GM12865 (cell line): ENCODE data around the gene SBNO1.
"Not testable (repeated sequence)": the region's sequence is repeated elsewhere in the genome, so short reads cannot be mapped to it uniquely, and the experiment has no call there.

Experiments
- DNase-seq: peaks from one replicate; pipeline ENCODE4 v3.0.0; 2010; ENCODE audit warnings: low read depth
- H3K4me3 ChIP-seq: 2 replicates; pipeline ENCODE4 v1.5.1; 2011; ENCODE audit warnings: mild to moderate bottlenecking, low read depth, low read length, control low read depth
- CTCF ChIP-seq: IDR thresholded peaks from 2 replicates; pipeline ENCODE4 v1.5.1; 2011; ENCODE audit warnings: low read length, control low read depth, low read depth, inconsistent platforms; ENCODE audit not compliant: insufficient read depth; ENCODE audit errors: missing control alignments

The SBNO1 gene

GRCh38 chr12:123369229-123369628 is 4.6 kb upstream of the SBNO1 start:
- DNase-seq: no peak
- TF ChIP-seq CTCF: no peak
- H3K4me3 ChIP-seq: no peak overlapping the region

GRCh38 chr12:123368431-123368830 is 3.8 kb upstream of the SBNO1 start:
- H3K4me3 ChIP-seq: not testable (repeated sequence)

GRCh38 chr12:123367511-123367910 is 2.9 kb upstream of the SBNO1 start:
- no peak for DNase-seq
- H3K4me3 ChIP-seq: no peak overlapping the region
- TF ChIP-seq CTCF: no peak

More at GRCh38 chr12:123368431-123368830, 3.8 kb upstream of the SBNO1 start:
- DNase-seq: not testable (repeated sequence)

GRCh38 chr12:123365025-123365917 is 624 bp upstream of the SBNO1 start:
- peak; percentile 99 for DNase-seq
- H3K4me3 ChIP-seq: peak overlapping the region; percentile 70

GRCh38 chr12:123363740-123364531 is 711 bp downstream of the SBNO1 start:
- TF ChIP-seq CTCF: no peak
- peak overlapping the region; percentile 70 for H3K4me3 ChIP-seq
- DNase-seq: peak; percentile 43

More at GRCh38 chr12:123365025-123365917, 624 bp upstream of the SBNO1 start:
- TF ChIP-seq CTCF: peak; percentile 84

- peak; percentile 39 for DNase-seq
Observed at GRCh38 chr12:123363390-123363739, 1.3 kb downstream of the SBNO1 start.

More at GRCh38 chr12:123363390-123363739, 1.3 kb downstream of the SBNO1 start:
- H3K4me3 ChIP-seq: peak overlapping the region; percentile 70
- TF ChIP-seq CTCF: no peak
